ENCODE data around the gene PHOSPHO1.
A peak's percentile ranks its signal among the peaks of the same experiment; 100 is the strongest.

- peak; percentile 82 to 92 (median 88) for TF ChIP-seq CTCF (IDR thresholded peaks at IDR 0.05)
- no peak for TF ChIP-seq POLR2AphosphoS5 (IDR thresholded peaks at IDR 0.05)
- no peak for TF ChIP-seq EP300 (IDR thresholded peaks at IDR 0.05; ENCODE audit: low read depth)
- TF ChIP-seq POLR2A (IDR thresholded peaks at IDR 0.05) = no peak
These were observed 6.9 kb downstream of the PHOSPHO1 start for GRCh38 chr17:49223517-49224197.

Data from transverse colon (tissue), 4 donors.